Measurements from ENCODE around the gene C1orf87.

C1orf87 gene

DNA sequence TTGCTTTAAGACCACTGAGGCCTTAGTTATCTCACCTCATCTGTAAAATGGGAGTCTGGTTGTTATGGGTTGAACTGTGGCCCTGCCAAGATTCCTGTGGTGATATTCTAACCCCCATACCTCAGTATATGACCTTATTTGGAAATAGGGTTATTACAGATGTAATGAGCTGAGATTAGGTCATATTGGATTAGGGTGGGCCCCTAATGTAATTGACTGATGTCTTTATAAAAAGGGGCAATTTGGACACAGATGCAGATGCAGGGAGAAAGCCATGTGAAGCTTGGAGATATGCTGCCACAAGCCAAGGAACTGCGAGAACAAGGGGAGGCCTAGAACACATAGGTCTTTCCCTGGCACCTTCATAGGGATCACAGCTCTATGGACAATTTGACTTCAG is 3.9 kb downstream of the C1orf87 start:
- ChIA-PET POLR2A (no interaction called here), CTCF (no interaction called here)
- no peak for DNase-seq (ENCODE audit: low read depth, low spot score)
- TF ChIP-seq, protein P1, sequence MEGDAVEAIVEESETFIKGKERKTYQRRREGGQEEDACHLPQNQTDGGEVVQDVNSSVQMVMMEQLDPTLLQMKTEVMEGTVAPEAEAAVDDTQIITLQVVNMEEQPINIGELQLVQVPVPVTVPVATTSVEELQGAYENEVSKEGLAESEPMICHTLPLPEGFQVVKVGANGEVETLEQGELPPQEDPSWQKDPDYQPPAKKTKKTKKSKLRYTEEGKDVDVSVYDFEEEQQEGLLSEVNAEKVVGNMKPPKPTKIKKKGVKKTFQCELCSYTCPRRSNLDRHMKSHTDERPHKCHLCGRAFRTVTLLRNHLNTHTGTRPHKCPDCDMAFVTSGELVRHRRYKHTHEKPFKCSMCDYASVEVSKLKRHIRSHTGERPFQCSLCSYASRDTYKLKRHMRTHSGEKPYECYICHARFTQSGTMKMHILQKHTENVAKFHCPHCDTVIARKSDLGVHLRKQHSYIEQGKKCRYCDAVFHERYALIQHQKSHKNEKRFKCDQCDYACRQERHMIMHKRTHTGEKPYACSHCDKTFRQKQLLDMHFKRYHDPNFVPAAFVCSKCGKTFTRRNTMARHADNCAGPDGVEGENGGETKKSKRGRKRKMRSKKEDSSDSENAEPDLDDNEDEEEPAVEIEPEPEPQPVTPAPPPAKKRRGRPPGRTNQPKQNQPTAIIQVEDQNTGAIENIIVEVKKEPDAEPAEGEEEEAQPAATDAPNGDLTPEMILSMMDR (IDR thresholded peaks at IDR 0.05; ENCODE audit: insufficient read depth, low read length, missing control alignments) = no peak
- no peak overlapping the region for H3K4me3 ChIP-seq (ENCODE audit: low read depth, low read length)

DNA sequence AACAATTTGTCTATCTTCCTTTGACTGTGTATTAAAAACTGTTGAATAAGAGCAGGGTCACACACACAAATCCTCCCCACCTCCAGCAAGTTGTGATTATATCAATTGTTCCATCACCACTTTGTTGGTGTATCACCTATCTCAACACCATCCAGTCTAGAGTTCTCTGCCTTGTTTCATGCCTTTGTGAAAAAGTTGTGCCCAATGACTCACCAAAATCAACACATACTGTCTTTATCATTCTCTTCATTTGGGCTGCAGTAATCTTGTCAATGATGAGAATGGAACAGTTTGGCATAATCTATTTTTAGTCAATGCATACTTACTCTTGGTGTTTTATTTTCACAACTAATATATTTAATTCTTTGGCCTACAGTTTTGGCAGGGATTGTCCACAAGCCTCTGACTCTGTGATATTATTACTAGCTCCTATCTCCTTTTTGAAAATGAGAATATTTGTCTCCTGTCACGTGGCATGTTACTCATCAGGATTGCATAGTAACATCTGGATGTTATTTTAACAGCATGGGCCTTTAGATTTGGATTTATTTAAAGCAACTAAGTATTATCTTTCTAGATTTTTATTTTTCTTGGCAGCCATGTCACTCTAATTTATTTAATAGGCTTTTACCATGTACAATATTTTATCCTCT is 5.1 kb downstream of the C1orf87 start:
- no peak overlapping the region for H3K4me3 ChIP-seq (ENCODE audit: low read depth, low read length)
- ChIA-PET POLR2A (interaction anchor here (1.8 kb wide), 1 partner anchor 10 kb away, joined by 4 read pairs; no protein-coding TSS in a partner anchor), CTCF (no interaction called here)
- peak; percentile 17 for DNase-seq (ENCODE audit: low read depth, low spot score)
- TF ChIP-seq, protein P1 (IDR thresholded peaks at IDR 0.05; ENCODE audit: insufficient read depth, low read length, missing control alignments) = no peak

GRCh38 chr1:60066001-60066400 is 7.6 kb downstream of the C1orf87 start:
- POLR2A ChIA-PET = no interaction called here
- TF ChIP-seq, protein P1 (IDR thresholded peaks at IDR 0.05; ENCODE audit: insufficient read depth, low read length, missing control alignments) = no peak
- DNase-seq (ENCODE audit: low read depth, low spot score) = peak; percentile 5
- no peak overlapping the region for H3K4me3 ChIP-seq (ENCODE audit: low read depth, low read length)
- CTCF ChIA-PET = no interaction called here

DNA sequence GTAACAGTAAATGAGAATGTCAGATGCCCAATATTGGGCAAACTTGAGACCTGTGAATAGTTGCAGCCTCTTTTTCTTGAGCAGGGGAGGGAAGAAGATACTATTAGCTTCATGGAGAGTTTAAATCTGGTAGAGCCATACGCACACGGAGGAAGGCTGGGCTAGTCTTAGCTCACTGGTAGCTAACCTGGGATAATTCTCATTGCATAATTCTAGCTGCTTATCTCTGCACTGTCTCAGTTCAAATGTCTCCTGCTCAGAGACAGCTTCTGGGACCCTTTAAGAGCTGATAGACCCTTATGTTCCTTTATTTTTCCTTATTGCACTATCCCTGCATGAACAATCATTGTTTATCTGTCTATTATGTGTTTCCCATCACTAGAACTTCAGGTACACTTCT is 8.4 kb downstream of the C1orf87 start:
- ChIA-PET CTCF (no interaction called here), POLR2A (no interaction called here)
- H3K4me3 ChIP-seq (ENCODE audit: low read depth, low read length) = no peak overlapping the region
- TF ChIP-seq, protein P1 (IDR thresholded peaks at IDR 0.05; ENCODE audit: insufficient read depth, low read length, missing control alignments) = no peak
- DNase-seq (ENCODE audit: low read depth, low spot score) = no peak

DNA sequence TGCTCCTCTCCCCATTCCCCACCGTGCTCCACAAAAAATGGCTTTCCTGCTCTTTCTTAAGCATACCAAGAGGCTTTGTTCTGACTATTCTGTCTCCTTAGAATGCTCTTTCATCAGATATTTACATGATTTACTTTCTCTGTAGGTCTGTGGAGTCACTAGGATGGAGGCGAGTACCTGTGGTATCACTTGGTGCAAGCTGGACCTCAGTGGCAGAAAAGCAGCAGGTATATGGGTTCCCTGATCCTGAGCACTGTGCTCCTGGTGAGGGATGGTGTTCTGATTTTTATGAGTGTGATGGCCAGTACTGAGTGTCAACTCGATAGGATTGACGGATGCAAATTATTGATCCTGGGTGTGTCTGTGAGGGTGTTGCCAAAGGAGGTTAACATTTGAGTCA is 10.0 kb downstream of the C1orf87 start:
- ChIA-PET CTCF (no interaction called here), POLR2A (no interaction called here)
- no peak for DNase-seq (ENCODE audit: low read depth, low spot score)
- TF ChIP-seq, protein P1 (IDR thresholded peaks at IDR 0.05; ENCODE audit: insufficient read depth, low read length, missing control alignments) = no peak
- no peak overlapping the region for H3K4me3 ChIP-seq (ENCODE audit: low read depth, low read length)

GRCh38 chr1:60059468-60059867 is 14.1 kb downstream of the C1orf87 start:
- ChIA-PET POLR2A (no interaction called here), CTCF (no interaction called here)
- TF ChIP-seq, protein P1 (IDR thresholded peaks at IDR 0.05; ENCODE audit: insufficient read depth, low read length, missing control alignments) = no peak
- DNase-seq (ENCODE audit: low read depth, low spot score) = no peak
- no peak overlapping the region for H3K4me3 ChIP-seq (ENCODE audit: low read depth, low read length)
